Right ventricle myocardium superior (tissue), 1 donor: ENCODE data around the gene TPM3. TPM values are rescaled to one million over a fixed set of nuclear protein-coding genes. Genes with fewer than 3 reads are reported as not detected.
"Not testable (repeated sequence)": the region's sequence is repeated elsewhere in the genome, so short reads cannot be mapped to it uniquely, and the experiment has no call there.

Experiments used
- ATAC-seq: fragments of 200-7000 bp; cut with Tn5 transposase; one replicate; pipeline ENCODE4 v1.9.1; 2020; ENCODE audit warnings: mild to moderate bottlenecking; ENCODE audit not compliant: poor library complexity
- DNase-seq: peaks from one replicate; pipeline ENCODE4 v3.0.0-alpha.2; 2020
- intact Hi-C: fragments of 100-400 bp; cut with DNase I; formaldehyde crosslinking; loops from one replicate; pipeline ENCODE4 v1.11.2; 2022
- total RNA-seq: library from RNA; stranded (reverse); fragmentation: NEBNext Ultra II Directional; extraction: Animal tissue kit (Norgen Biotek cat#: 25700); gene quantifications from one replicate; pipeline ENCODE4 v1.2.1, GENCODE V29; 2021
- donor health status: DM: no; HTN: yes; CAD: no; lungs with severe emphysema.

The TPM3 gene
- total RNA-seq, 1 donor from 2014 or later: 80.9 TPM

- DNase-seq: no peak
- no peak for ATAC-seq
- intact Hi-C loops: no loop called here
These were observed 13.9 kb downstream of the TPM3 start for GRCh38 chr1:154178013-154178412.

DNA sequence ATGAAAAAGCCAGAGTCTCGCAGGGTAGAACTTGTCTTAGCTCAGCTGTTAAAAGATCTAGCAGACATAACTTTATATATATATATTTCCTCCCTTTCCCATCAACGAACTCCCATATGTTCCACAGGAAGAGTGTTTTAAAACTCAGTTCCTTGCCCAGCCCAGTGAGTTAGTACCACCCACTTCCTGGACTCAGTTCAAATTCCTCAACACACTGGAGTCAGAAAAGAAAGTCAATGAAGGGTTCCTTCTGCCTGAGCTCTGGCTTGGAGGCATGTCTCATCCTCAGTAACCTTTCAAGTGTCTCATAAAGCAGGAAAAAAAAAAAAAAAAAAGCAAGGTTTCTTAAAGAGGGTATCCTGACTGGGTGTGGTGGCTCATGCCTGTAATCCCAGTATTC, 15.6 kb downstream of the TPM3 start:
- intact Hi-C loops: no loop called here
- ATAC-seq: peak; percentile 65
- DNase-seq: no peak

GRCh38 chr1:154174654-154175053, 17.2 kb downstream of the TPM3 start:
- DNase-seq (no peak), ATAC-seq (no peak)
- intact Hi-C loops: no loop called here

DNA sequence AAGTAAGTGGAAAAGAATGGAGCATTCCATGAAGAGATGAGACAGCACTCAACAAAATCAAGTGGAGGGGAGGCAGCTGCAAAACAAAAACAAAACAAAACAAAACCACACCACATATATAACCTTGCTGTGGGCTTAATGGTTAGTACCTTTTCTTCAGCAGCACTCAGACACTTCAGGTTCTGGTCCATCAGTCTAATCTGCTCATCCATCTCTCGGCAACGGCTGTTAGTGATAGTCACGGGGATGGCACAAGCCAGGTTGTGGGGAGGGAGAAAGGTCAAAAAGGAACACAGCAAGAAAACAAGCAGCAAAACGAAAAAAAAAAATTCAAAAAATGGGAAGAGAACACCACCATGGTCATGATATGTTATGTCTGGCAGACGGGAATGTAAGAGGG, 20.0 kb downstream of the TPM3 start:
- DNase-seq (no peak), ATAC-seq (no peak)
- intact Hi-C loops: no loop called here

GRCh38 chr1:154171223-154171583, 20.7 kb downstream of the TPM3 start:
- ATAC-seq (no peak), DNase-seq (no peak)
- intact Hi-C loops: no loop called here

DNA sequence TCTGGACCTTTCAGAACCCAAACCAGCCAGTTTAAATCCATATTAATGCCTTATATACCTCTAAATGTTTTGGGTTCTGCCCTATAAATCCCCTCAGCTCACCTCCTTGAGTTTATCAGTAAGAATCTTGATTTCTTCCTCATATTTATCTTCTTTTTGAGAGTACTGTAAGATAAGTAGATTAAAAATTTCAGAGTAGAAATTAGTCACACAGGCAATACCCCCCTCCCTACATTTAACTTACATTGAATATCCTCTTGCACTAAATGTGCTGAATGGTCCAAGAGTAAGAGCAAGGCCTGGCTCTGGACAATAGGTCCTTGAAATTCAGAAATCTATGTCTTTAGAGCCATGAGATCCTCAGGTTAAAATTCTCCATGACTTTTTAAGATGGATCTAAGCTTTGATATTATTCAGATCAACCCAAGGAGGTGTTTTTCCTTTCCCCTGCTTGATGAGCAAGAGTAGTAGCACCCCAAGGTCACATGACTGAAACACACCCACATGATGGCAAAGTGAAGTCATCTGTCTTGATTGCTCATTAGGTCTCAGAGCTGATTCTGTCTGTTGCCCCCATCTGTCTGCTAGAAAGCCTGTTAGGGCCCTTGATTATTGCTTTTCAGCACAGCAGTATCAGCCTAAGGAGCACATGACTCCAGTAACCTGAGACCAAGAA, 21.2 kb downstream of the TPM3 start:
- no peak for ATAC-seq
- no peak for DNase-seq
- intact Hi-C loops: no loop called here

DNA sequence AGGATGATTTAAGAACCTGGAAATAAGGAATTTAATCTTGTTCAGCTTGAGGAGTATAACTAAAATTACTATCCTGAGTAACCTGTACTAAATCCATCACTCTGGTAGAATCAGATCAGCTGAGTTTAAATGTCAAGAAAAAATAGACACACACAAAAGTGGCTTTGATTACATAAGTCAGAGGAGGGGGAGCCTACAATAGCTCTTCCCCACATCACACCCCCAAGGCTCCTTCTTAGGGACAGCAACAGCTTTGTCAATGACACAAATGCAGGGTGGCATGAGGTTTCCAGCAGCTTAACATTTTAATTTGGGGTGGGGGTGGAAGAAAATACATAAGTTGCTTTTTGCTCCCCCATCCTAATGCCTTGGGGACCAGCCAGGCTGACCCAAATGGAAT, 24.4 kb downstream of the TPM3 start:
- intact Hi-C loops: no loop called here

GRCh38 chr1:154166207-154166606, 25.7 kb downstream of the TPM3 start:
- intact Hi-C loops: no loop called here
- no peak for DNase-seq
- no peak for ATAC-seq

More for the DNA sequence above, 24.4 kb downstream of the TPM3 start:
- DNase-seq (no peak), ATAC-seq (no peak)

GRCh38 chr1:154159554-154159953, 32.3 kb downstream of the TPM3 start:
- intact Hi-C loops: no loop called here
- ATAC-seq: no peak
- no peak for DNase-seq

GRCh38 chr1:154158307-154159125, 33.4 kb downstream of the TPM3 start:
- intact Hi-C loops: no loop called here

DNA sequence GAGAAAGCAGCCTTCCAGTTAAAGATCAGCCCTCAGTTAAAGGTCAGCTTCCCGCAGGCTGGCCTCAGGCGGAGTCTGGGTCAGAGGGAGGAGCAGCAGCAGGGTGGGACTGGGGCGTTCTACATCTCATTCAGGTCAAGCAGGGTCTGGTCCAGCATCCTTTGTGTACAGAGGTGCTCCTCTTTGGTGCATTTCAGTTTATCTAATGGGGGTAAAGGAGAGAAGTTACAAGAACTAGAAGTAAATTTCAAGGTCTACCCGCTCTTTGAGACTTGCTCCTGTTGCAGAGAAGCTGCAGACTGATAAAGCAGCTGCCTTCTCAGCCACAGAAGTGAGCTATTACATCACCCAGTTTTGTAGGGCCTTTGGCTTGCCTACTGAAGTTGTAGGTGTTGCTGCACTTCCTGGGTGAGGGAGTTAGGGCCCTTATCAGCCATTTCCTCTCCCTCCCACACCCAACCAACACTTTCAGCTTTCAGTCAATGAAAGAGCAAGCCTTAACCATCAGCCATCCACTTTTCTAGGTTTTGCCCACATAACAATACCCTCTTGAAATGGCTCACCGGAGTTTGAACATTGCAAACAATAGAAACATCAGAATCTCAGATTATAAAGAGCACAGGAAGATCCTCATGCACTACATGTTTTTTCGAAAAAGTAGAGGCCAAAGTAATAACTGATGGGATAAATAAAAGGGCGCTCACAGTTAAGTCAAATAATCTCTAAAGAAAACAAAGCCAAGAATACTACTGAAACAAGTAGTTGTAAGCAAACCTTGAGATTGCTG, 34.2 kb downstream of the TPM3 start:
- ATAC-seq (no peak), DNase-seq (no peak)
- intact Hi-C loops: no loop called here

More at GRCh38 chr1:154158307-154159125, 33.4 kb downstream of the TPM3 start:
- ATAC-seq: no peak
- DNase-seq: no peak

GRCh38 chr1:154155251-154155650, 36.6 kb downstream of the TPM3 start:
- intact Hi-C loops: no loop called here
- DNase-seq: peak; percentile 46

GRCh38 chr1:154154534-154155191, 37.2 kb downstream of the TPM3 start, which contains the start of gene NUP210L:
Gene NUP210L, minus strand, starts transcription at chr1:154155073.
- intact Hi-C loops: no loop called here
- peak; percentile 95 for ATAC-seq

More at GRCh38 chr1:154155251-154155650, 36.6 kb downstream of the TPM3 start:
- ATAC-seq: peak; percentile 41

GRCh38 chr1:154154053-154154452, 37.8 kb downstream of the TPM3 start:
- ATAC-seq: no peak
- intact Hi-C loops: no loop called here
- DNase-seq: no peak

More at GRCh38 chr1:154154534-154155191, 37.2 kb downstream of the TPM3 start, which contains the start of gene NUP210L:
- DNase-seq: peak; percentile 95

DNA sequence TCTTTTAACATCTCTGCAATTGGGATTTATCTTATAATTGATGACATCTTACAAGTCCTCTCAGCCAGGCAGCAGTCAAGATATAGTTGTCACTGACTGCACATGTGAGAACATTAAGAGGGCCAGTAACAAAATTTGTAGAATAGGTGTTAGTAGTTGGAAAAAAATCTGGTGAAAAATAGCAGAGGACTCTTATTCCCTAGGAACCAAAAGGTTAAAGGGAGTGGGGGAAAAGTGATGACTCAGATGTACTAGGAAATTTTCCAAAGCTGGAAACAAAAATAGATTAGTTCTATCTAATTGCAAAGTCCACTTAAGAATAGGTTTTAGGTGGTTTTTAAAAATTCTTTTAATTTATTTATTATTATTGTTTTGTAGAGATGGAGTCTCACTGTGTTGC, 40.6 kb downstream of the TPM3 start:
- ATAC-seq (no peak), DNase-seq (no peak)
- intact Hi-C loops: no loop called here

DNA sequence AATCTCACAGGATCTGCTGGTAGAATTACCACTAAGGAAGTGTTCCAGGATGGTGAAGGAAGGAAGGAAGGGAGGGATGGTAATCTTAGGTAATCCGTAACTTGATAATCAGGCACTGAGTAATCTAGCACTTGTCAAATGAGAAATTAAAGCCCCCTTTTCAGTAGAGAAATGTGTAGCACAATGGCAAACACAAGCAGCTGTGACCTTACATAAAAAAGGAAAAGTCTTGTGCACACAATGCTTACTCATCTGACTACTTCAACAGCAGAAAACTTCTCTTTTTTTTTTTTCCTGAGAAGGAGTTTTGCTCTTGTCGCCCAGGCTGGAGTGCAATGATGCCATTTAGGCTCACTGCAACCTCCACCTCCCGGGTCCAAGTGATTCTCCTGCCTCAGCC, 43.1 kb downstream of the TPM3 start:
- ATAC-seq: no peak
- intact Hi-C loops: no loop called here
- no peak for DNase-seq

DNA sequence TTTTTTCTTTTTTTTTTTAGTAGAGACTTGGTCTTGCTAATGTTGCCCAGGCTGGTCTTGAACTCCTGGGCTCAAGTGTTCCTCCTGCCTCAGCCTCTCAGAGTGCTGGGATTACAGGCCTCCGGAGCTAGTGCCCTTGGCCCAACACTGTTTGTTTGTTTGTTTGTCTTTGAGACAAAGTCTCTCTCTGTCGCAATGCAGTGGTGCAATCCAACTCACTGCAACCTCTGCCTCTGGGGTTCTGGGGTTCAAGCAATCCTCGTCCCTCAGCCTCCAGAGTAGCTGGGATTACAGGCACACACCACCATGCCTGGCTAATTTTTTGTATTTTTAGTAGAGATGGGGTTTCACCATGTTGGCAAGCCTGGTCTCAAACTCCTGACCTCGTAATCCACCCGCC, 44.4 kb downstream of the TPM3 start:
- DNase-seq, intact Hi-C loops, ATAC-seq: not testable (repeated sequence)

DNA sequence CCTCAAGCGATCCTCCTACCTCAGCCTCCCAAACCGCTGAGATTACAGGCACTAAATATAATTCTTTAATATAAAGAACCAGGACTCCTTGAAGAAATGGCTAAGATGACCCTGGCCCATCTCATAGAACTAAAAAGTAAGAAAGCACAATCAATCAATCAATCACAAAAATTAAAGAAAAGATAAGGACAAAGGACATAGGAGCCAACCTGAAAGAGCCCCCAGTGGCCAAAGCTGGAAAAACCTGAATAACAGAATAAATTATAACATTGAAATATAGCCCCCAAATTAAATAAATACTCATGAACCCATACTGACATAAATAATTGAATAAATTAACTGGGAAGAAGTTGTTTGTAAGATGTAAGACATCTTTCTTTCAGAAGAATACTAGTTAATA, 45.9 kb downstream of the TPM3 start:
- no peak for DNase-seq

GRCh38 chr1:154142358-154142757, 49.5 kb downstream of the TPM3 start:
- ATAC-seq (no peak), DNase-seq (no peak)
- intact Hi-C loops: no loop called here

More for the DNA sequence above, 45.9 kb downstream of the TPM3 start:
- ATAC-seq: no peak
- intact Hi-C loops: no loop called here
